GM10248 (cell line): ENCODE results near the gene SCNN1G.

Experiments
- CTCF ChIA-PET: fragments of 300-600 bp; sonication (Branson Sonifier 250); formaldehyde crosslinking; extraction: SDS; loops from one replicate; lab custom pipeline; 2021; ENCODE audit warnings: antibody characterized with exemption; lab: Yijun Ruan, JAX
- POLR2A ChIA-PET: fragments of 350-650 bp; sonication (Branson Sonifier 250); formaldehyde crosslinking; extraction: SDS; loops from one replicate; lab custom pipeline; 2020; ENCODE audit warnings: antibody characterized with exemption; lab: Yijun Ruan, JAX
- DNase-seq: peaks from one replicate; pipeline ENCODE4 v3.0.0; 2012; ENCODE audit errors: extremely low spot score
- CTCF ChIP-seq: IDR thresholded peaks from 2 replicates; pipeline ENCODE4 v1.5.1; 2012; ENCODE audit warnings: mild to moderate bottlenecking, low read depth; ENCODE audit errors: extremely low read depth, missing control alignments, control extremely low read depth

The SCNN1G gene

GRCh38 chr16:23202166-23202565, 19.6 kb downstream of the SCNN1G start:
- DNase-seq = no peak
- ChIA-PET POLR2A (no interaction called here), CTCF (interaction anchor here (1.2 to 1.4 kb wide), 2 partner anchors 9 to 19 kb away, joined by 3 read pairs; no protein-coding TSS in a partner anchor)
- TF ChIP-seq CTCF = no peak

- no peak for TF ChIP-seq CTCF
- ChIA-PET CTCF (interaction anchor here (1.4 kb wide), 1 partner anchor 228 kb away, joined by 3 read pairs; no protein-coding TSS in a partner anchor), POLR2A (no interaction called here)
- no peak for DNase-seq
These were observed 24.4 kb downstream of the SCNN1G start for GRCh38 chr16:23206986-23207385.

GRCh38 chr16:23207485-23207884, 24.9 kb downstream of the SCNN1G start:
- ChIA-PET POLR2A (no interaction called here), CTCF (interaction anchor here (1.4 kb wide), 1 partner anchor 227 kb away, joined by 3 read pairs; no protein-coding TSS in a partner anchor)
- no peak for TF ChIP-seq CTCF
- no peak for DNase-seq

GRCh38 chr16:23209606-23210005, 27.1 kb downstream of the SCNN1G start:
- POLR2A ChIA-PET = no interaction called here
- CTCF ChIA-PET = interaction anchor here (1.1 to 1.5 kb wide), 3 partner anchors 9 to 22 kb away, joined by 3 to 4 read pairs (median 3); no protein-coding TSS in a partner anchor
- TF ChIP-seq CTCF = no peak
- no peak for DNase-seq

- TF ChIP-seq CTCF = no peak
- DNase-seq = no peak
- CTCF ChIA-PET = no interaction called here
- POLR2A ChIA-PET = no interaction called here
These were observed 31.3 kb downstream of the SCNN1G start for GRCh38 chr16:23213831-23214230.

GRCh38 chr16:23214796-23215195, 32.3 kb downstream of the SCNN1G start:
- TF ChIP-seq CTCF = no peak
- DNase-seq = no peak
- CTCF ChIA-PET = no interaction called here
- POLR2A ChIA-PET = no interaction called here

- TF ChIP-seq CTCF = no peak
- CTCF ChIA-PET = interaction anchor here (1.4 kb wide), 1 partner anchor 29 kb away, joined by 3 read pairs; no protein-coding TSS in a partner anchor
- POLR2A ChIA-PET = no interaction called here
- no peak for DNase-seq
These were observed 32.9 kb downstream of the SCNN1G start for GRCh38 chr16:23215435-23215834.
